Measurements from ENCODE around the gene TRAPPC1. TPM values are rescaled to one million over a fixed set of nuclear protein-coding genes. Genes with fewer than 3 reads are reported as not detected.

TRAPPC1 gene
- total RNA-seq, 1 experiment from 2014 or later = 99.7 TPM

DNA sequence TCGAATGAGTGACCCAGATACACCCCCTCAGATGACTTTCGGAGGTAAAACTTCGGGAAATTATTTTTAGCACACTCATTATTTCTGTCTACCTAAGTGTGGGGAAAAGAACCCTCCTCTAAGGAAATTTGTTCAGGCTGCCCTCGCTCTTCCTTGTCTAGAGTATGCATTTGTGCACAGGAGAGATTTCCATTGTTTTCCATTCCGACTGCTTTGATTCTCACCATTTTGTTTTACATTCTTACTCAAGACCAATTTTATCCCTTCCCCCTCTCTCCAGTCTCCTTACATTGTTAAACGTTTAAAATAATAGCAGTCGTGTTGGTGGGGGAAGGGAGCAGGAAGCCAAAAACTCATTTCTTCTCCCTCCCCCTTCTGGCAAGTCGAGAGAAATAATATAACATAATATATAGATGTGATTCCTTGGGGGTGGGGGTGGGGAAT is 44.7 kb downstream of the TRAPPC1 start:
- Mint-ChIP-seq H3K27me3 (ENCODE audit: low read depth) (no peaks in the 10 kb centered on the region; the same call in 1 of the 2 replicates), H3K9me3 (no peaks in the 10 kb centered on the region), H3K4me1 (peaks cover 10% of the 10 kb centered on the region), H3K27ac (no peak overlapping the region), H3K36me3 (no peaks in the 10 kb centered on the region; the same call in 1 of the 2 replicates), H3K4me3 (no peak overlapping the region)
- ChIA-PET CTCF (no interaction called here), POLR2A (no interaction called here)
- no peak for ATAC-seq
- TF ChIP-seq TEAD1 (CRISPR knock-in tag; IDR thresholded peaks at IDR 0.05) = no peak
- TF ChIP-seq, protein P1, sequence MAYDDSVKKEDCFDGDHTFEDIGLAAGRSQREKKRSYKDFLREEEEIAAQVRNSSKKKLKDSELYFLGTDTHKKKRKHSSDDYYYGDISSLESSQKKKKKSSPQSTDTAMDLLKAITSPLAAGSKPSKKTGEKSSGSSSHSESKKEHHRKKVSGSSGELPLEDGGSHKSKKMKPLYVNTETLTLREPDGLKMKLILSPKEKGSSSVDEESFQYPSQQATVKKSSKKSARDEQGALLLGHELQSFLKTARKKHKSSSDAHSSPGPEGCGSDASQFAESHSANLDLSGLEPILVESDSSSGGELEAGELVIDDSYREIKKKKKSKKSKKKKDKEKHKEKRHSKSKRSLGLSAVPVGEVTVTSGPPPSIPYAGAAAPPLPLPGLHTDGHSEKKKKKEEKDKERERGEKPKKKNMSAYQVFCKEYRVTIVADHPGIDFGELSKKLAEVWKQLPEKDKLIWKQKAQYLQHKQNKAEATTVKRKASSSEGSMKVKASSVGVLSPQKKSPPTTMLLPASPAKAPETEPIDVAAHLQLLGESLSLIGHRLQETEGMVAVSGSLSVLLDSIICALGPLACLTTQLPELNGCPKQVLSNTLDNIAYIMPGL (CRISPR knock-in tag; IDR thresholded peaks at IDR 0.05) = no peak
- TF ChIP-seq, protein P2, sequence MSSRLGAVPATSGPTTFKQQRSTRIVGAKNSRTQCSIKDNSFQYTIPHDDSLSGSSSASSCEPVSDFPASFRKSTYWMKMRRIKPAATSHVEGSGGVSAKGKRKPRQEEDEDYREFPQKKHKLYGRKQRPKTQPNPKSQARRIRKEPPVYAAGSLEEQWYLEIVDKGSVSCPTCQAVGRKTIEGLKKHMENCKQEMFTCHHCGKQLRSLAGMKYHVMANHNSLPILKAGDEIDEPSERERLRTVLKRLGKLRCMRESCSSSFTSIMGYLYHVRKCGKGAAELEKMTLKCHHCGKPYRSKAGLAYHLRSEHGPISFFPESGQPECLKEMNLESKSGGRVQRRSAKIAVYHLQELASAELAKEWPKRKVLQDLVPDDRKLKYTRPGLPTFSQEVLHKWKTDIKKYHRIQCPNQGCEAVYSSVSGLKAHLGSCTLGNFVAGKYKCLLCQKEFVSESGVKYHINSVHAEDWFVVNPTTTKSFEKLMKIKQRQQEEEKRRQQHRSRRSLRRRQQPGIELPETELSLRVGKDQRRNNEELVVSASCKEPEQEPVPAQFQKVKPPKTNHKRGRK (CRISPR knock-in tag; IDR thresholded peaks at IDR 0.05; ENCODE audit: borderline replicate concordance) = no peak
- TF ChIP-seq, protein P3, sequence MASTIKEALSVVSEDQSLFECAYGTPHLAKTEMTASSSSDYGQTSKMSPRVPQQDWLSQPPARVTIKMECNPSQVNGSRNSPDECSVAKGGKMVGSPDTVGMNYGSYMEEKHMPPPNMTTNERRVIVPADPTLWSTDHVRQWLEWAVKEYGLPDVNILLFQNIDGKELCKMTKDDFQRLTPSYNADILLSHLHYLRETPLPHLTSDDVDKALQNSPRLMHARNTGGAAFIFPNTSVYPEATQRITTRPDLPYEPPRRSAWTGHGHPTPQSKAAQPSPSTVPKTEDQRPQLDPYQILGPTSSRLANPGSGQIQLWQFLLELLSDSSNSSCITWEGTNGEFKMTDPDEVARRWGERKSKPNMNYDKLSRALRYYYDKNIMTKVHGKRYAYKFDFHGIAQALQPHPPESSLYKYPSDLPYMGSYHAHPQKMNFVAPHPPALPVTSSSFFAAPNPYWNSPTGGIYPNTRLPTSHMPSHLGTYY (CRISPR knock-in tag; IDR thresholded peaks at IDR 0.05) = no peak
- TF ChIP-seq SMAD4 (CRISPR knock-in tag; IDR thresholded peaks at IDR 0.05) = no peak
- TF ChIP-seq ZNF416 (CRISPR knock-in tag; IDR thresholded peaks at IDR 0.05) = no peak
- DNase-seq (ENCODE audit: low spot score) = no peak

DNA sequence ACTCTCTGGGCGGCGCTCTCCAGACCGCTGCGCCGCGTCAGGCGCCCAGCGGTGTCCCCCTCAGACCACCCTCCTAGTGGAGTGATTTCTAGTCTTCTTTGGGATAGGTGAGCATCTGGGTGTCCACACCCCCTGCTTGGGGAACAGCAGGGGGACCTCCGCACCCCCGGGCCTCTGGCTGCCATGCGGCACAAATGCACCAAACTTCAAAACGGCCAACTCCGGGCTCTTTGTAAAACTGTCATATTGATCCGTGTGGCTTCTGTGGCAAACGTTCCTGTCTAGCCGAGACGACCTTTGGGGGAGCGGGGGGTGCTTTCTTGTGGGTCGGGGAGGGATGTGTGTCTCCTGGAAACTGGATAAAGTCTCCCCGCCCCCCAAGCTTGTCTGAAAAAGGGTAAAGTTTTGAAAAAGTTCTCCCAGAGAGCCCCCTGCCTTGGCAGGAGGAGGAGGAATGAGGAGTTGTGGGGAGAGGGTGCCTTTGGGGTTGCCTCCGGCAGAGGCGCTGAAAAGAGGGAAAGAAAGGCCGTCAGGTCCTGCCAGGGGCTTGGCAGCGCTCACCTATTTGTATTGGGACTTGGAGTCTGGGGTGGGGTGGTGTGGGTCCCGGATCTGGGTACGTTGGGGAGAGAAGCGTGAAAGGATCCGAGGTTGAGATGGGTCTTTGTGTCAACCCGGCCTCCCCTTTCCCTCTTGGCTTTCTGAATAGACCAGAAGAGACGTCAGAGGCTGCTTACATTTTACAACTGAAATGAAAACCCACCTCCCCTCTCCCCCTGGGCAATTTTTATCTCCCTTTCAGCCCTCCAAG is 45.3 kb downstream of the TRAPPC1 start:
- Mint-ChIP-seq H3K4me1 (peaks cover 10% of the 10 kb centered on the region), H3K36me3 (no peaks in the 10 kb centered on the region; the same call in 1 of the 2 replicates), H3K4me3 (no peak overlapping the region), H3K27me3 (ENCODE audit: low read depth) (no peaks in the 10 kb centered on the region; the same call in 1 of the 2 replicates), H3K9me3 (no peaks in the 10 kb centered on the region), H3K27ac (peak overlapping the region; percentile 81)
- peak; percentile 10 for ATAC-seq
- ChIA-PET POLR2A (no interaction called here), CTCF (interaction anchor here (0.7 to 1.3 kb wide), 3 partner anchors 30 to 131 kb away, joined by 3 to 5 read pairs (median 4); partner anchors contain the start of gene RNF227)
- DNase-seq (ENCODE audit: low spot score) = peak; percentile 46
- TF ChIP-seq ZNF396 (CRISPR knock-in tag; IDR thresholded peaks at IDR 0.05; ENCODE audit: borderline replicate concordance) (no peak), ZNF423 (CRISPR knock-in tag; IDR thresholded peaks at IDR 0.05) (peak; percentile 78; the same call in 1 of the 2 replicates), RELA (CRISPR knock-in tag; IDR thresholded peaks at IDR 0.05; ENCODE audit: borderline replicate concordance) (no peak), CBFB (CRISPR knock-in tag; IDR thresholded peaks at IDR 0.05; ENCODE audit: low read depth) (no peak), HMGA2 (CRISPR knock-in tag; IDR thresholded peaks at IDR 0.05) (no peak), ZNF138 (CRISPR knock-in tag; conservative IDR thresholded peaks at IDR 0.05) (no peak), CREM (CRISPR knock-in tag; IDR thresholded peaks at IDR 0.05) (no peak), FOXP1 (CRISPR knock-in tag; IDR thresholded peaks at IDR 0.05; ENCODE audit: borderline replicate concordance) (no peak), GTF2I (CRISPR knock-in tag; conservative IDR thresholded peaks at IDR 0.05) (no peak)
- TF ChIP-seq, protein P4, sequence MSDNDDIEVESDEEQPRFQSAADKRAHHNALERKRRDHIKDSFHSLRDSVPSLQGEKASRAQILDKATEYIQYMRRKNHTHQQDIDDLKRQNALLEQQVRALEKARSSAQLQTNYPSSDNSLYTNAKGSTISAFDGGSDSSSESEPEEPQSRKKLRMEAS (CRISPR knock-in tag; IDR thresholded peaks at IDR 0.05) = 0 out of 2 replicates have a peak, but pooled peaks have one; percentile 15
- TF ChIP-seq, protein P5, sequence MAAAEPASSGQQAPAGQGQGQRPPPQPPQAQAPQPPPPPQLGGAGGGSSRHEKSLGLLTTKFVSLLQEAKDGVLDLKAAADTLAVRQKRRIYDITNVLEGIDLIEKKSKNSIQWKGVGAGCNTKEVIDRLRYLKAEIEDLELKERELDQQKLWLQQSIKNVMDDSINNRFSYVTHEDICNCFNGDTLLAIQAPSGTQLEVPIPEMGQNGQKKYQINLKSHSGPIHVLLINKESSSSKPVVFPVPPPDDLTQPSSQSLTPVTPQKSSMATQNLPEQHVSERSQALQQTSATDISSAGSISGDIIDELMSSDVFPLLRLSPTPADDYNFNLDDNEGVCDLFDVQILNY (CRISPR knock-in tag; IDR thresholded peaks at IDR 0.05) = no peak
- TF ChIP-seq, protein P6, sequence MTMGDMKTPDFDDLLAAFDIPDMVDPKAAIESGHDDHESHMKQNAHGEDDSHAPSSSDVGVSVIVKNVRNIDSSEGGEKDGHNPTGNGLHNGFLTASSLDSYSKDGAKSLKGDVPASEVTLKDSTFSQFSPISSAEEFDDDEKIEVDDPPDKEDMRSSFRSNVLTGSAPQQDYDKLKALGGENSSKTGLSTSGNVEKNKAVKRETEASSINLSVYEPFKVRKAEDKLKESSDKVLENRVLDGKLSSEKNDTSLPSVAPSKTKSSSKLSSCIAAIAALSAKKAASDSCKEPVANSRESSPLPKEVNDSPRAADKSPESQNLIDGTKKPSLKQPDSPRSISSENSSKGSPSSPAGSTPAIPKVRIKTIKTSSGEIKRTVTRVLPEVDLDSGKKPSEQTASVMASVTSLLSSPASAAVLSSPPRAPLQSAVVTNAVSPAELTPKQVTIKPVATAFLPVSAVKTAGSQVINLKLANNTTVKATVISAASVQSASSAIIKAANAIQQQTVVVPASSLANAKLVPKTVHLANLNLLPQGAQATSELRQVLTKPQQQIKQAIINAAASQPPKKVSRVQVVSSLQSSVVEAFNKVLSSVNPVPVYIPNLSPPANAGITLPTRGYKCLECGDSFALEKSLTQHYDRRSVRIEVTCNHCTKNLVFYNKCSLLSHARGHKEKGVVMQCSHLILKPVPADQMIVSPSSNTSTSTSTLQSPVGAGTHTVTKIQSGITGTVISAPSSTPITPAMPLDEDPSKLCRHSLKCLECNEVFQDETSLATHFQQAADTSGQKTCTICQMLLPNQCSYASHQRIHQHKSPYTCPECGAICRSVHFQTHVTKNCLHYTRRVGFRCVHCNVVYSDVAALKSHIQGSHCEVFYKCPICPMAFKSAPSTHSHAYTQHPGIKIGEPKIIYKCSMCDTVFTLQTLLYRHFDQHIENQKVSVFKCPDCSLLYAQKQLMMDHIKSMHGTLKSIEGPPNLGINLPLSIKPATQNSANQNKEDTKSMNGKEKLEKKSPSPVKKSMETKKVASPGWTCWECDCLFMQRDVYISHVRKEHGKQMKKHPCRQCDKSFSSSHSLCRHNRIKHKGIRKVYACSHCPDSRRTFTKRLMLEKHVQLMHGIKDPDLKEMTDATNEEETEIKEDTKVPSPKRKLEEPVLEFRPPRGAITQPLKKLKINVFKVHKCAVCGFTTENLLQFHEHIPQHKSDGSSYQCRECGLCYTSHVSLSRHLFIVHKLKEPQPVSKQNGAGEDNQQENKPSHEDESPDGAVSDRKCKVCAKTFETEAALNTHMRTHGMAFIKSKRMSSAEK (CRISPR knock-in tag; IDR thresholded peaks at IDR 0.05; ENCODE audit: borderline replicate concordance) = no peak
- TF ChIP-seq, protein P7, sequence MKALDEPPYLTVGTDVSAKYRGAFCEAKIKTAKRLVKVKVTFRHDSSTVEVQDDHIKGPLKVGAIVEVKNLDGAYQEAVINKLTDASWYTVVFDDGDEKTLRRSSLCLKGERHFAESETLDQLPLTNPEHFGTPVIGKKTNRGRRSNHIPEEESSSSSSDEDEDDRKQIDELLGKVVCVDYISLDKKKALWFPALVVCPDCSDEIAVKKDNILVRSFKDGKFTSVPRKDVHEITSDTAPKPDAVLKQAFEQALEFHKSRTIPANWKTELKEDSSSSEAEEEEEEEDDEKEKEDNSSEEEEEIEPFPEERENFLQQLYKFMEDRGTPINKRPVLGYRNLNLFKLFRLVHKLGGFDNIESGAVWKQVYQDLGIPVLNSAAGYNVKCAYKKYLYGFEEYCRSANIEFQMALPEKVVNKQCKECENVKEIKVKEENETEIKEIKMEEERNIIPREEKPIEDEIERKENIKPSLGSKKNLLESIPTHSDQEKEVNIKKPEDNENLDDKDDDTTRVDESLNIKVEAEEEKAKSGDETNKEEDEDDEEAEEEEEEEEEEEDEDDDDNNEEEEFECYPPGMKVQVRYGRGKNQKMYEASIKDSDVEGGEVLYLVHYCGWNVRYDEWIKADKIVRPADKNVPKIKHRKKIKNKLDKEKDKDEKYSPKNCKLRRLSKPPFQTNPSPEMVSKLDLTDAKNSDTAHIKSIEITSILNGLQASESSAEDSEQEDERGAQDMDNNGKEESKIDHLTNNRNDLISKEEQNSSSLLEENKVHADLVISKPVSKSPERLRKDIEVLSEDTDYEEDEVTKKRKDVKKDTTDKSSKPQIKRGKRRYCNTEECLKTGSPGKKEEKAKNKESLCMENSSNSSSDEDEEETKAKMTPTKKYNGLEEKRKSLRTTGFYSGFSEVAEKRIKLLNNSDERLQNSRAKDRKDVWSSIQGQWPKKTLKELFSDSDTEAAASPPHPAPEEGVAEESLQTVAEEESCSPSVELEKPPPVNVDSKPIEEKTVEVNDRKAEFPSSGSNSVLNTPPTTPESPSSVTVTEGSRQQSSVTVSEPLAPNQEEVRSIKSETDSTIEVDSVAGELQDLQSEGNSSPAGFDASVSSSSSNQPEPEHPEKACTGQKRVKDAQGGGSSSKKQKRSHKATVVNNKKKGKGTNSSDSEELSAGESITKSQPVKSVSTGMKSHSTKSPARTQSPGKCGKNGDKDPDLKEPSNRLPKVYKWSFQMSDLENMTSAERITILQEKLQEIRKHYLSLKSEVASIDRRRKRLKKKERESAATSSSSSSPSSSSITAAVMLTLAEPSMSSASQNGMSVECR (CRISPR knock-in tag; IDR thresholded peaks at IDR 0.05; ENCODE audit: borderline replicate concordance) = peak; percentile 26; the same call in 1 of the 2 replicates
